Calu3 (cell line): ENCODE measurements around the gene HSD17B12. TPM values are rescaled to one million over a fixed set of nuclear protein-coding genes. Genes with fewer than 3 reads are reported as not detected.

Source experiments
- BruUV-seq: library from RNA; stranded (reverse); fragments of 400-500 nt; replicated peaks from 2 replicates; lab custom pipeline; 2021; lab: Mats Ljungman, UMichigan
- CTCF ChIA-PET: fragments of 300-600 bp; sonication (Branson Sonifier 250); formaldehyde crosslinking; loops from one replicate; lab custom pipeline; 2022; ENCODE audit warnings: antibody characterized with exemption; lab: Charles Lee
- DNase-seq: peaks from one replicate; pipeline ENCODE4 v3.0.0; 2022
- H3K27ac Mint-ChIP-seq: one replicate; pipeline ENCODE4 v1.8.0; 2022; ENCODE audit warnings: mixed read lengths; ENCODE audit not compliant: unreplicated experiment
- H3K27me3 Mint-ChIP-seq: one replicate; pipeline ENCODE4 v1.8.0; 2022; ENCODE audit warnings: mixed read lengths; ENCODE audit not compliant: unreplicated experiment
- H3K36me3 Mint-ChIP-seq: one replicate; pipeline ENCODE4 v1.8.0; 2022; ENCODE audit warnings: mild to moderate bottlenecking, moderate library complexity, mixed read lengths; ENCODE audit not compliant: insufficient read depth, unreplicated experiment
- H3K4me1 Mint-ChIP-seq: one replicate; pipeline ENCODE4 v1.8.0; 2022; ENCODE audit warnings: mild to moderate bottlenecking, low read depth, mixed read lengths; ENCODE audit not compliant: unreplicated experiment
- H3K4me3 Mint-ChIP-seq: one replicate; pipeline ENCODE4 v1.8.0; 2022; ENCODE audit warnings: mild to moderate bottlenecking, low read depth, moderate library complexity, mixed read lengths; ENCODE audit not compliant: unreplicated experiment
- H3K9me3 Mint-ChIP-seq: one replicate; pipeline ENCODE4 v1.8.0; 2022; ENCODE audit warnings: low read depth, mixed read lengths; ENCODE audit not compliant: unreplicated experiment
- intact Hi-C: fragments of 100-400 bp; cut with micrococcal nuclease; formaldehyde crosslinking; loops from one replicate; pipeline ENCODE4 v1.10.0; 2022; ENCODE audit not compliant: unreplicated experiment
- total RNA-seq: library from RNA; stranded (reverse); gene quantifications from 2 replicates; pipeline ENCODE4 v1.2.3, GENCODE V29; 2022
- TF ChIP-seq, protein P1 (sequence below): fragments of 200-600 bp; IDR thresholded peaks from one replicate; pipeline ENCODE4 v1.8.0; 2022; ENCODE audit warnings: antibody characterized with exemption; ENCODE audit not compliant: unreplicated experiment

The HSD17B12 gene
- total RNA-seq, 1 experiment from 2014 or later: 114 TPM

DNA sequence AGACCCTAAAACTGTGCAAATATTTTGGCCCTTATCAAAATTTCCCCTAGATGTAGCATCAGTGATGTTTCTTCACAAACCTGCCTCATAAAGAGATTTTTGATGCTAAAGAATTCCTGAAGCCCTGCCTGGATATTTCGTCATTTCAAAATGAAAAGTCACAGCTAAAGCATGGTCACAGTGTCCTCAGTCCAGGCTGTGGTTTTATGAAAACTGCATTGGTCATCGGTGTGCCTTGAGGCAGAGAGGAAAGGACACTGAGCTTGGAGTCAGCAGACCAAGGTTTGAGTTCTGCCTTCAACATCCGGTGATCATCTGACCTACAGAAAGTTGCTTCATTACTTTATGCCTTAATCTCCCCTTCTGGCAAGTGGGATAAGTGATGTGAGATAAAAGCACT, 165.3 kb downstream of the HSD17B12 start:
- no peak overlapping the region for H3K4me3 Mint-ChIP-seq
- H3K9me3 Mint-ChIP-seq: no peaks in the 10 kb centered on the region
- no peak overlapping the region for H3K27ac Mint-ChIP-seq
- H3K36me3 Mint-ChIP-seq: no peaks in the 10 kb centered on the region
- BruUV-seq: no TSS peak
- intact Hi-C loops: no loop called here
- CTCF ChIA-PET: no interaction called here
- TF ChIP-seq, protein P1, sequence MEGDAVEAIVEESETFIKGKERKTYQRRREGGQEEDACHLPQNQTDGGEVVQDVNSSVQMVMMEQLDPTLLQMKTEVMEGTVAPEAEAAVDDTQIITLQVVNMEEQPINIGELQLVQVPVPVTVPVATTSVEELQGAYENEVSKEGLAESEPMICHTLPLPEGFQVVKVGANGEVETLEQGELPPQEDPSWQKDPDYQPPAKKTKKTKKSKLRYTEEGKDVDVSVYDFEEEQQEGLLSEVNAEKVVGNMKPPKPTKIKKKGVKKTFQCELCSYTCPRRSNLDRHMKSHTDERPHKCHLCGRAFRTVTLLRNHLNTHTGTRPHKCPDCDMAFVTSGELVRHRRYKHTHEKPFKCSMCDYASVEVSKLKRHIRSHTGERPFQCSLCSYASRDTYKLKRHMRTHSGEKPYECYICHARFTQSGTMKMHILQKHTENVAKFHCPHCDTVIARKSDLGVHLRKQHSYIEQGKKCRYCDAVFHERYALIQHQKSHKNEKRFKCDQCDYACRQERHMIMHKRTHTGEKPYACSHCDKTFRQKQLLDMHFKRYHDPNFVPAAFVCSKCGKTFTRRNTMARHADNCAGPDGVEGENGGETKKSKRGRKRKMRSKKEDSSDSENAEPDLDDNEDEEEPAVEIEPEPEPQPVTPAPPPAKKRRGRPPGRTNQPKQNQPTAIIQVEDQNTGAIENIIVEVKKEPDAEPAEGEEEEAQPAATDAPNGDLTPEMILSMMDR: no peak
- no peak for DNase-seq
- no peaks in the 10 kb centered on the region for H3K27me3 Mint-ChIP-seq
- no peaks in the 10 kb centered on the region for H3K4me1 Mint-ChIP-seq

DNA sequence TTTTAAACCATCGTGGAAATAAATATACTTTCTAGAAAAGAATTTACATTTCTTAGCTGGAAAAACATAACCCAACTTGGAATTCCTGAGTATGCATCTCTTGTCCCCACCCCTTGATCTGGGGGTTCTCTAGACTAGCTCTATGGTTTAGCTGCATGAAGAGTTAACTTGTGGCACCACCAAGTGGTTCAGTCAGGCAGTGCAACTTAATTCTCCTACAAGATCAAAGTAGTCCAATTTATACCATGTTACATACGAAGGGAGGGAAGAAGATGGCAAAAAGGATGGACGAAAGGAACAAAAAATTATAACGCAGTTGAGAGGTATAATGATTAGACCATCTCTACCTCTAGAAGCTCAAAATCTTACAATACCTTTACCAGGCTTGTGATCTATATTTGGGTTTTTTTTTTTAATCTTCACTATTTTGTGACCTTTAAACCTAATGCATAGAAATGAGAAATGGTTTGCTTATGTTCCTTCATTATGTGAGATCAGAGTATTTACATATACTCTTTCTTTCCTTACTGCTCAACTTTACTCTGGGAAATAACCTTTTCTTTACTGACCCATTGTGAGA, 171.6 kb downstream of the HSD17B12 start:
- Mint-ChIP-seq H3K36me3 (no peaks in the 10 kb centered on the region), H3K27ac (no peak overlapping the region), H3K4me1 (no peaks in the 10 kb centered on the region), H3K9me3 (no peaks in the 10 kb centered on the region), H3K4me3 (no peak overlapping the region), H3K27me3 (no peaks in the 10 kb centered on the region)
- BruUV-seq: no TSS peak
- TF ChIP-seq, protein P1: peak; percentile 57
- intact Hi-C loops: loop anchor here (2.0 to 5.0 kb wide), 3 partner anchors 203 to 347 kb away; no protein-coding TSS in a partner anchor
- DNase-seq: peak; percentile 62
- CTCF ChIA-PET: interaction anchor here (0.5 to 2.0 kb wide), 8 partner anchors 11 to 1494 kb away, joined by 3 to 18 read pairs (median 5); no protein-coding TSS in a partner anchor

DNA sequence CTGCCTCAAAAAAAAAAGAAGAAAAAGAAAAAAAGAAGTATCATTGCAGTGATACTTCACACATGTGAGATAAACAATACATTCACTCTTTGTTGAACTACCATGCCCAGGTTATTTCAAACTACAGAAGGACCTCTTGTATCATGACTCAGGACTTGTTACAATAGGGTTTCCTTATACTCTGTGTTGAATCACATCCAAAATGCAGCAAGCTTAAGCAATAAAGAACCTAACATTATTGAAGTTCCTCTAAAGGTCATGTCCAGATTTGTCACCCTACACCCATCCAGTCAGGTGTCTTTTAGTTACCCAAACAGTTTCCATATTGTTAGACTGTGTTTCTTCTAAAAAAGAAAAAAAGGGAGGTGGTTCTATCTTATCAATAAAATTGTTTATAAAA, 173.2 kb downstream of the HSD17B12 start:
- Mint-ChIP-seq H3K4me1 (no peaks in the 10 kb centered on the region), H3K36me3 (peaks cover 7% of the 10 kb centered on the region), H3K4me3 (no peak overlapping the region), H3K27me3 (no peaks in the 10 kb centered on the region), H3K9me3 (no peaks in the 10 kb centered on the region), H3K27ac (no peak overlapping the region)
- TF ChIP-seq, protein P1: no peak
- CTCF ChIA-PET: no interaction called here
- BruUV-seq: no TSS peak
- intact Hi-C loops: loop anchor here (2.0 to 5.0 kb wide), 3 partner anchors 205 to 349 kb away; no protein-coding TSS in a partner anchor
- no peak for DNase-seq

DNA sequence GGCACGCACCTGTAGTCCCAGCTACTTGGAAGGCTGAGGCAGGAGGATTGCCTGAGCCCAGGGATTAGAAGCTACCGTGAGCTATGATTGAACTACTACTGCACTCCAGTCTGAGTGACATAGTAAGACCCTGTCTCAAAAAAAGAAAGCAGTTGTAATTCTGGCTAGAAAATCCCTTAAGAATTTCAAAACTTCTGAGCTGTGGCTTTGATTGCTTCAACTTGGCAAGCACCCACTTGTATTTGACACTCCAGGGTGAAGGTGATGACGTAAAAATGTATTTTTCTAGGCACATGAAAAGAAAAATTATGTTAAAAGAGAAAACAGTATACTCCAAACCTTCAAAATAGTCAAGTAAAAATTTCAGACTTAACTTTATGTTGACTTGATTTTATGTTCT, 176.5 kb downstream of the HSD17B12 start:
- DNase-seq: no peak
- TF ChIP-seq, protein P1: no peak
- CTCF ChIA-PET: no interaction called here
- H3K4me3 Mint-ChIP-seq: no peak overlapping the region
- no TSS peak for BruUV-seq
- intact Hi-C loops: no loop called here
- no peaks in the 10 kb centered on the region for H3K27me3 Mint-ChIP-seq
- no peaks in the 10 kb centered on the region for H3K9me3 Mint-ChIP-seq
- peaks cover 7% of the 10 kb centered on the region for H3K36me3 Mint-ChIP-seq
- H3K4me1 Mint-ChIP-seq: no peaks in the 10 kb centered on the region
- H3K27ac Mint-ChIP-seq: no peak overlapping the region
